ENCODE measurements around the gene EPM2AIP1. TPM values are rescaled to one million over a fixed set of nuclear protein-coding genes. Genes with fewer than 3 reads are reported as not detected.

EPM2AIP1 gene
- total and polyA plus RNA-seq, 9 of the 15 experiments (the other 6 are each of a cell fraction or from before 2014, with no cell fraction given): 6.7 to 44.8 (median 25.2) TPM

GRCh38 chr3:36957862-36958686 is 34.9 kb downstream of the EPM2AIP1 start (continued):
- TF ChIP-seq ZMIZ1 (IDR thresholded peaks at IDR 0.05; ENCODE audit: low read depth in 2 of 2, low read length in 2 of 2) (peak in 1 of 2 experiments; percentile 89; a peak in 2 of 4 replicates), POLR3A (IDR thresholded peaks at IDR 0.05; ENCODE audit: borderline replicate concordance, extremely low read depth, insufficient read depth, insufficient read length) (no peak), SMARCA5 (IDR thresholded peaks at IDR 0.05) (peak; percentile 88), RERE (CRISPR knock-in tag; IDR thresholded peaks at IDR 0.05; ENCODE audit: borderline replicate concordance) (no peak), ZFP30 (CRISPR knock-in tag; IDR thresholded peaks at IDR 0.05; ENCODE audit: borderline replicate concordance) (no peak), ZFPM2 (CRISPR knock-in tag; IDR thresholded peaks at IDR 0.05) (no peak), TRIM24 (IDR thresholded peaks at IDR 0.05) (peak; percentile 95 to 97), ZNF354B (CRISPR knock-in tag; IDR thresholded peaks at IDR 0.05) (no peak), SMAD1 (IDR thresholded peaks at IDR 0.05; ENCODE audit: low read depth, low read length, partially characterized antibody) (peak; percentile 74), E2F5 (CRISPR knock-in tag; IDR thresholded peaks at IDR 0.05) (no peak; the same call in 1 of the 2 replicates), E4F1 (CRISPR knock-in tag; IDR thresholded peaks at IDR 0.05; ENCODE audit: borderline replicate concordance) (no peak), JUNB (CRISPR knock-in tag; conservative IDR thresholded peaks at IDR 0.05) (peak; percentile 93), RUNX1 (IDR thresholded peaks at IDR 0.05; ENCODE audit: low read depth) (peak; percentile 86; the same call in 1 of the 2 replicates), POLR2B (IDR thresholded peaks at IDR 0.05; ENCODE audit: low read depth, partially characterized antibody) (no peak)
